ENCODE measurements around the gene MTMR12.

Gene MTMR12

GRCh38 chr5:32187675-32188074 is 125.1 kb downstream of the MTMR12 start:
- DNase-seq, result no peak

- no peak for DNase-seq
Observed at GRCh38 chr5:32182463-32183063, 130.2 kb downstream of the MTMR12 start.
